ENCODE measurements around the gene ATP8A2.

Gene ATP8A2

GRCh38 chr13:26022538-26023292 is 650.9 kb downstream of the ATP8A2 start:
- Histone ChIP-seq H3K27me3 (ENCODE audit: control insufficient read depth in 5 of 5, insufficient read depth in 4 of 5, low read length in 5 of 5) (no peaks in the 10 kb centered on the region), H3K9me3 (ENCODE audit: control insufficient read depth in 5 of 5, low read length in 5 of 5) (no peaks in the 10 kb centered on the region), H3K36me3 (ENCODE audit: control insufficient read depth in 5 of 5, insufficient read depth in 5 of 5, low read length in 5 of 5) (no peaks in the 10 kb centered on the region), H3K4me1 (ENCODE audit: control insufficient read depth in 5 of 5, insufficient read depth in 5 of 5, low read length in 5 of 5) (peaks cover 3 to 44% (median 30%) of the 10 kb centered on the region in 5 donors), H3K4me3 (ENCODE audit: low read depth in 1 of 5, low read length in 5 of 5) (no peak overlapping the region), H3K9ac (ENCODE audit: low read length in 5 of 5) (no peak overlapping the region), H3K27ac (ENCODE audit: low read depth, low read length) (peak overlapping the region; percentile 2)

DNA sequence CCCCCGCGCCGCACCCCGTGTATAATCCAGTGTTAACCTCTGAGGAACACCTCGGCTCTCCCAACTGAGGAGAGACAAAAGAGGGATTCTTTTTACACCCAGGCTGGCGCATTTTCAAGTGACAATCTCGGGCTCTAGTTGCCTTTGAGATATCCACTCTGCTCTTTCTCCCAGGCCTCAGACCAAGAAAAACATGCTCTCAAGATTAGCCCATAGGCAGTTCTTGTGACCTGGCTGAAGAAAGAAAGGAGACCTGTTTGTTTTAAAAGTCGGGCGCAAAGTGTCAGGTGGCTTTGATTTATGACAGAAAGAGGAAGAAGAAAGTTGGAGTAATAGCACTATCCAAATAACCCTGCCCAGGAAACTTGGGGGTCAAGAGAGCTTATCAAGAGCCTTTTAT is 652.8 kb downstream of the ATP8A2 start:
- Histone ChIP-seq H3K4me3 (ENCODE audit: low read depth in 1 of 5, low read length in 5 of 5) (no peak overlapping the region), H3K27ac (ENCODE audit: low read depth, low read length) (no peak overlapping the region), H3K9me3 (ENCODE audit: control insufficient read depth in 5 of 5, low read length in 5 of 5) (no peaks in the 10 kb centered on the region), H3K36me3 (ENCODE audit: control insufficient read depth in 5 of 5, insufficient read depth in 5 of 5, low read length in 5 of 5) (no peaks in the 10 kb centered on the region), H3K9ac (ENCODE audit: low read length in 5 of 5) (no peak overlapping the region), H3K4me1 (ENCODE audit: control insufficient read depth in 5 of 5, insufficient read depth in 5 of 5, low read length in 5 of 5) (peaks cover 0 to 26% (median 16%) of the 10 kb centered on the region in 5 donors), H3K27me3 (ENCODE audit: control insufficient read depth in 5 of 5, insufficient read depth in 4 of 5, low read length in 5 of 5) (no peaks in the 10 kb centered on the region)

- H3K27me3 ChIP-seq (ENCODE audit: control insufficient read depth in 5 of 5, insufficient read depth in 4 of 5, low read length in 5 of 5): no peaks in the 10 kb centered on the region
- H3K27ac ChIP-seq (ENCODE audit: low read depth, low read length): no peak overlapping the region
- no peaks in the 10 kb centered on the region for H3K36me3 ChIP-seq (ENCODE audit: control insufficient read depth in 5 of 5, insufficient read depth in 5 of 5, low read length in 5 of 5)
- no peak overlapping the region for H3K9ac ChIP-seq (ENCODE audit: low read length in 5 of 5)
- peaks cover 0 to 20% (median 11%) of the 10 kb centered on the region in 5 donors for H3K4me1 ChIP-seq (ENCODE audit: control insufficient read depth in 5 of 5, insufficient read depth in 5 of 5, low read length in 5 of 5)
- H3K9me3 ChIP-seq (ENCODE audit: control insufficient read depth in 5 of 5, low read length in 5 of 5): no peaks in the 10 kb centered on the region
- H3K4me3 ChIP-seq (ENCODE audit: low read depth in 1 of 5, low read length in 5 of 5): no peak overlapping the region
Observed at GRCh38 chr13:26025196-26025595, 653.4 kb downstream of the ATP8A2 start.

- H3K27ac ChIP-seq (ENCODE audit: low read depth, low read length): no peak overlapping the region
- H3K36me3 ChIP-seq (ENCODE audit: control insufficient read depth in 5 of 5, insufficient read depth in 5 of 5, low read length in 5 of 5): no peaks in the 10 kb centered on the region
- no peak overlapping the region for H3K9ac ChIP-seq (ENCODE audit: low read length in 5 of 5)
- peaks cover 0 to 4% (median 0%) of the 10 kb centered on the region in 5 donors for H3K9me3 ChIP-seq (ENCODE audit: control insufficient read depth in 5 of 5, low read length in 5 of 5)
- H3K4me3 ChIP-seq (ENCODE audit: low read depth in 1 of 5, low read length in 5 of 5): no peak overlapping the region
- H3K4me1 ChIP-seq (ENCODE audit: control insufficient read depth in 5 of 5, insufficient read depth in 5 of 5, low read length in 5 of 5): peaks cover 0 to 18% (median 9%) of the 10 kb centered on the region in 5 donors
- no peaks in the 10 kb centered on the region for H3K27me3 ChIP-seq (ENCODE audit: control insufficient read depth in 5 of 5, insufficient read depth in 4 of 5, low read length in 5 of 5)
Observed at GRCh38 chr13:26025771-26026170, 654.0 kb downstream of the ATP8A2 start.

DNA sequence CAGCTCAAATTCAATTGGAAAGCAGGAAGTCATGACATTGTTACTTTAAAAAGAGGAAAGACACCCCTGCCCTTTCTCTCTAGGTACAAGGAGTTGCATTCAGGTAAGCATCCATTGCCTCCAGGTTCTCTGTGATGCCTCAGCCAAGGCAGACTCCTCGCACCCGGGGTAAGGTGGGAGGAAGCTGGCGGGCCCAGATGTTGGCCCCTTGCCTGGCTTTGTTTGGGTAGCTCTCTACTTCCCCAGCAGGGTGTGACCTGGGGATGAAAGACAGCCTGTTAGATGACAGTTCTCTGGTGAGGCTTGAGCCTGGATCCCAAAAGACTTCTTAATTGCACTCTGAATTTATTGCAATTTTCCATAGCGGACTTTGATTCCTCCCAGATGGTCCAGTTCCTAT is 654.4 kb downstream of the ATP8A2 start:
- H3K27ac ChIP-seq (ENCODE audit: low read depth, low read length): no peak overlapping the region
- no peaks in the 10 kb centered on the region for H3K27me3 ChIP-seq (ENCODE audit: control insufficient read depth in 5 of 5, insufficient read depth in 4 of 5, low read length in 5 of 5)
- H3K9ac ChIP-seq (ENCODE audit: low read length in 5 of 5): no peak overlapping the region
- peaks cover 0 to 18% (median 9%) of the 10 kb centered on the region in 5 donors for H3K4me1 ChIP-seq (ENCODE audit: control insufficient read depth in 5 of 5, insufficient read depth in 5 of 5, low read length in 5 of 5)
- peaks cover 0 to 6% (median 3%) of the 10 kb centered on the region in 5 donors for H3K9me3 ChIP-seq (ENCODE audit: control insufficient read depth in 5 of 5, low read length in 5 of 5)
- H3K36me3 ChIP-seq (ENCODE audit: control insufficient read depth in 5 of 5, insufficient read depth in 5 of 5, low read length in 5 of 5): no peaks in the 10 kb centered on the region
- H3K4me3 ChIP-seq (ENCODE audit: low read depth in 1 of 5, low read length in 5 of 5): no peak overlapping the region

DNA sequence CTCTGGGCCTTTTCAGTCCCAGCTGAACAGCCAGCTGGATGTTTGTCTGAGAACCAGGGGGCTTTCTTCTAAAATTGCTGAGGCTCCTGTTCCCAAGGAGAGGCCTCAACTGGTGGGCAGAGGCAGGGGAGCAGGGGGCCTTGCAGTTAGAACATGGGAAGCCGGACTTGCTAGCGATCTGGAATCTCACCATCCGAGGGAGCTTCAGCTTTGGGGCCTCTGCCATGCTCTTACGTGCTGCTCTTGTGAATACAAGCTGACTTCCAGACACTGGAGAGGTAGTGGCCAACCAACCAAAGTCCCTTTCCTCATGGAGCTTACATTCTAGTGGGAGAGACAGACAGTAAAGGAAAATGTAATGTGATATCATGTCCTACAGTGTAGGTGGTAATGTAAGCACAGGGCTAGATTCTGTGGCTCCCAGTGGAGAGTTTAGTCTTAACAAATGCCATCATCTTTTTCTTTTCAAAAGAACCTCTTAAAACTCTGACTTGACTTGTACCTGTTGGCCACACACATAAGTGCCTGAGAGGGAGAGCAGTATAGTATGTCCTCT is 657.9 kb downstream of the ATP8A2 start:
- Histone ChIP-seq H3K9ac (ENCODE audit: low read length in 5 of 5) (no peak overlapping the region), H3K27me3 (ENCODE audit: control insufficient read depth in 5 of 5, insufficient read depth in 4 of 5, low read length in 5 of 5) (no peaks in the 10 kb centered on the region), H3K27ac (ENCODE audit: low read depth, low read length) (no peak overlapping the region), H3K4me1 (ENCODE audit: control insufficient read depth in 5 of 5, insufficient read depth in 5 of 5, low read length in 5 of 5) (no peaks in the 10 kb centered on the region), H3K36me3 (ENCODE audit: control insufficient read depth in 5 of 5, insufficient read depth in 5 of 5, low read length in 5 of 5) (no peaks in the 10 kb centered on the region), H3K4me3 (ENCODE audit: low read depth in 1 of 5, low read length in 5 of 5) (no peak overlapping the region), H3K9me3 (ENCODE audit: control insufficient read depth in 5 of 5, low read length in 5 of 5) (peaks cover 0 to 6% (median 3%) of the 10 kb centered on the region in 5 donors)

GRCh38 chr13:26030331-26030730 is 658.6 kb downstream of the ATP8A2 start:
- H3K9ac ChIP-seq (ENCODE audit: low read length in 5 of 5): no peak overlapping the region
- H3K27ac ChIP-seq (ENCODE audit: low read depth, low read length): no peak overlapping the region
- H3K9me3 ChIP-seq (ENCODE audit: control insufficient read depth in 5 of 5, low read length in 5 of 5): peaks cover 0 to 6% (median 3%) of the 10 kb centered on the region in 5 donors
- no peaks in the 10 kb centered on the region for H3K27me3 ChIP-seq (ENCODE audit: control insufficient read depth in 5 of 5, insufficient read depth in 4 of 5, low read length in 5 of 5)
- no peak overlapping the region for H3K4me3 ChIP-seq (ENCODE audit: low read depth in 1 of 5, low read length in 5 of 5)
- H3K4me1 ChIP-seq (ENCODE audit: control insufficient read depth in 5 of 5, insufficient read depth in 5 of 5, low read length in 5 of 5): no peaks in the 10 kb centered on the region
- H3K36me3 ChIP-seq (ENCODE audit: control insufficient read depth in 5 of 5, insufficient read depth in 5 of 5, low read length in 5 of 5): no peaks in the 10 kb centered on the region

DNA sequence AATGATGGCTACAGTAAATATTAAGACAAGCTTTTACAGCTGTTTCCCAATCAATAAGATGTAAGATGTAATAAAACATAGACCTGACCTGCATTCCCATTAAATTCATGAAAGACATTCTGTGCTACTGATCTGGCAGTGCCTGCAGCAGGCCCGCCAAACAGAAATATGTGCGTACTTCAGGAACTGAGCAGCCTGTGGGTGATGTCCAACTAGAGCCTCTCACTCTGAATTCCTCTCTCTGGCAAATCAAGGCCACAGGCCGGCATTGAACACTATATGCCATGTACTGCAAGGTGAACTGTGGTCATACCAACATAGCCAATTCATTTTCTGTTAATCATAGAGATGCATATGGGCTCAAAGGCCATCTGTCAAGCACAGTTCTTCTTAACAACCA is 662.2 kb downstream of the ATP8A2 start:
- Histone ChIP-seq H3K9me3 (ENCODE audit: control insufficient read depth in 5 of 5, low read length in 5 of 5) (peaks cover 0 to 6% (median 3%) of the 10 kb centered on the region in 5 donors), H3K9ac (ENCODE audit: low read length in 5 of 5) (no peak overlapping the region), H3K27ac (ENCODE audit: low read depth, low read length) (no peak overlapping the region), H3K36me3 (ENCODE audit: control insufficient read depth in 5 of 5, insufficient read depth in 5 of 5, low read length in 5 of 5) (no peaks in the 10 kb centered on the region), H3K27me3 (ENCODE audit: control insufficient read depth in 5 of 5, insufficient read depth in 4 of 5, low read length in 5 of 5) (no peaks in the 10 kb centered on the region), H3K4me1 (ENCODE audit: control insufficient read depth in 5 of 5, insufficient read depth in 5 of 5, low read length in 5 of 5) (peaks cover 0 to 6% (median 4%) of the 10 kb centered on the region in 5 donors), H3K4me3 (ENCODE audit: low read depth in 1 of 5, low read length in 5 of 5) (no peak overlapping the region)

DNA sequence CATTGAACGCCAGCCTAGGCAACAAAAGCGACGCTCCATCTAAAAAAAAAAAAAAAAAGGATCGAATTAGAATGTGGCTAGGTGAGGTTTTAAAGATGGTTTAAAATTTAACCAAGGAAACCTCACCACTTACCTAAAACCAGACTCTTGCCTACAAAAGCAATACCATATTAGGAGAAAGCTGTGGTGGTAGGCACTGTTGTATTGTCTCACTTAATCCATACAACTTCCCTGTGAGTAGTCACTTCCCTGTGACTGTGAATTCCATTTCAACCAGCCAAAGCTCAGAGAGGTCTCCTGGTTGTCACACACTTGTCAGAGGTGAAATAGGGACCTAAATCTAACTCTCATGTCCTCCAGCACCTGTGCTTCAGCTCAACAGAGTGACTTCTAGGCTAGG is 664.6 kb downstream of the ATP8A2 start:
- peaks cover 0 to 3% (median 0%) of the 10 kb centered on the region in 5 donors for H3K27me3 ChIP-seq (ENCODE audit: control insufficient read depth in 5 of 5, insufficient read depth in 4 of 5, low read length in 5 of 5)
- no peaks in the 10 kb centered on the region for H3K9me3 ChIP-seq (ENCODE audit: control insufficient read depth in 5 of 5, low read length in 5 of 5)
- peaks cover 0 to 6% (median 4%) of the 10 kb centered on the region in 5 donors for H3K4me1 ChIP-seq (ENCODE audit: control insufficient read depth in 5 of 5, insufficient read depth in 5 of 5, low read length in 5 of 5)
- no peaks in the 10 kb centered on the region for H3K36me3 ChIP-seq (ENCODE audit: control insufficient read depth in 5 of 5, insufficient read depth in 5 of 5, low read length in 5 of 5)
- no peak overlapping the region for H3K27ac ChIP-seq (ENCODE audit: low read depth, low read length)
- no peak overlapping the region for H3K4me3 ChIP-seq (ENCODE audit: low read depth in 1 of 5, low read length in 5 of 5)
- H3K9ac ChIP-seq (ENCODE audit: low read length in 5 of 5): no peak overlapping the region

DNA sequence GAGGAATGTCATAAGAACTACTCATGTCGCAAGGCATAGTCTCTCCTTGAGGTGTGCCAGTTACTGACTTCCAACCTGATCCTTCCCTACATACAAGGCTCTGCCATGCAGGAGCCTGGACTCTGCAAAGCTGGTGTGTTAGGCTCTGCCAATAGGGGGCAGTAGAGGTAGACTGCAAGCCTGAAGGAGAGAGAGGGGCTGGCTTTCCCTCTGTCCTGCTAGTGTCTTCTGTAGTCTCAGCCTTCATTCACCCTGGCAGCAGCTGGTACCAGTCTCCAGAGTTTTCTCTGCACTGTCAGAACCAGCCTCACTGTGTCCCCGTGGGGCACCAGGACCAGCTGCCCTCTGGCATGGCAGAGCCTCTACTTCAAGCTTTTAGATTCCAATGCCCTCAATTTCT is 665.5 kb downstream of the ATP8A2 start:
- no peak overlapping the region for H3K4me3 ChIP-seq (ENCODE audit: low read depth in 1 of 5, low read length in 5 of 5)
- H3K4me1 ChIP-seq (ENCODE audit: control insufficient read depth in 5 of 5, insufficient read depth in 5 of 5, low read length in 5 of 5): peaks cover 0 to 6% (median 4%) of the 10 kb centered on the region in 5 donors
- H3K27me3 ChIP-seq (ENCODE audit: control insufficient read depth in 5 of 5, insufficient read depth in 4 of 5, low read length in 5 of 5): peaks cover 0 to 3% (median 0%) of the 10 kb centered on the region in 5 donors
- no peak overlapping the region for H3K27ac ChIP-seq (ENCODE audit: low read depth, low read length)
- no peaks in the 10 kb centered on the region for H3K36me3 ChIP-seq (ENCODE audit: control insufficient read depth in 5 of 5, insufficient read depth in 5 of 5, low read length in 5 of 5)
- H3K9ac ChIP-seq (ENCODE audit: low read length in 5 of 5): no peak overlapping the region
- no peaks in the 10 kb centered on the region for H3K9me3 ChIP-seq (ENCODE audit: control insufficient read depth in 5 of 5, low read length in 5 of 5)
